Right atrium auricular region (tissue), 2 donors: ENCODE measurements around the gene CEPT1. TPM values are rescaled to one million over a fixed set of nuclear protein-coding genes. Genes with fewer than 3 reads are reported as not detected.

Source experiments
- DNase-seq: peaks from one replicate; pipeline ENCODE4 v3.0.0-alpha.2; 2019; ENCODE audit warnings: low spot score
- H3K27ac ChIP-seq, 2 donors: fragments of 200-600 bp; sonication (generic); 1 replicate in 1 of 2; 2 replicates in 1 of 2; pipeline ENCODE4 v1.5.1; 2016 to 2019
- H3K27me3 ChIP-seq, 2 donors: fragments of 200-600 bp; sonication (generic); one replicate each; pipeline versions ENCODE4 v1.5.1 to v1.6.0; 2017 to 2019
- H3K36me3 ChIP-seq: fragments of 200-600 bp; sonication (generic); one replicate; pipeline ENCODE4 v1.5.1; 2016
- H3K4me1 ChIP-seq, 2 donors: fragments of 200-600 bp; sonication (generic); one replicate each; pipeline versions ENCODE4 v1.5.1 to v1.6.0; 2017 to 2019
- H3K4me3 ChIP-seq, 2 donors: fragments of 200-600 bp; sonication (generic); 1 replicate in 1 of 2; 2 replicates in 1 of 2; pipeline ENCODE4 v1.5.1; 2017 to 2019; ENCODE audit warnings: mild to moderate bottlenecking in 1 of 2, moderate library complexity in 1 of 2
- H3K9me3 ChIP-seq, 2 donors: fragments of 200-600 bp; sonication (generic); one replicate each; pipeline ENCODE4 v1.5.1; 2019
- CTCF ChIP-seq, 2 donors: fragments of 200-600 bp; sonication (generic); IDR thresholded peaks; one replicate each; pipeline ENCODE4 v1.5.1; 2019; ENCODE audit warnings: antibody characterized with exemption in 2 of 2
- total RNA-seq, 2 donors: library from RNA; depleted of rRNA; stranded (reverse); fragments of >200 nt; gene quantifications; one replicate each; pipeline ENCODE4 v1.1.0, GENCODE V29; 2016

Gene CEPT1
- total RNA-seq, 2 donors from 2014 or later: 11.6 to 14.0 TPM

GRCh38 chr1:111220302-111220890 is 80.4 kb downstream of the CEPT1 start:
- no peaks in the 10 kb centered on the region for H3K9me3 ChIP-seq
- peaks cover 0 to 9% of the 10 kb centered on the region in 2 donors for H3K4me1 ChIP-seq
- no peak overlapping the region for H3K4me3 ChIP-seq
- no peak overlapping the region for H3K27ac ChIP-seq
- H3K27me3 ChIP-seq: no peaks in the 10 kb centered on the region
- no peaks in the 10 kb centered on the region for H3K36me3 ChIP-seq
- no peak for DNase-seq
- no peak for TF ChIP-seq CTCF (IDR thresholded peaks at IDR 0.05)

GRCh38 chr1:111221276-111221632 is 81.2 kb downstream of the CEPT1 start:
- Histone ChIP-seq H3K27ac (no peak overlapping the region), H3K9me3 (no peaks in the 10 kb centered on the region), H3K4me3 (no peak overlapping the region), H3K27me3 (no peaks in the 10 kb centered on the region), H3K4me1 (peaks cover 0 to 9% of the 10 kb centered on the region in 2 donors), H3K36me3 (no peaks in the 10 kb centered on the region)
- no peak for TF ChIP-seq CTCF (IDR thresholded peaks at IDR 0.05)
- DNase-seq: no peak

GRCh38 chr1:111221633-111222291 is 81.7 kb downstream of the CEPT1 start:
- peaks cover 0 to 9% of the 10 kb centered on the region in 2 donors for H3K4me1 ChIP-seq
- no peak overlapping the region for H3K4me3 ChIP-seq
- no peak overlapping the region for H3K27ac ChIP-seq
- no peaks in the 10 kb centered on the region for H3K9me3 ChIP-seq
- H3K36me3 ChIP-seq: no peaks in the 10 kb centered on the region
- H3K27me3 ChIP-seq: no peaks in the 10 kb centered on the region
- DNase-seq: no peak
- TF ChIP-seq CTCF (IDR thresholded peaks at IDR 0.05): no peak

GRCh38 chr1:111222308-111223125 is 82.5 kb downstream of the CEPT1 start:
- Histone ChIP-seq H3K36me3 (no peaks in the 10 kb centered on the region), H3K27me3 (no peaks in the 10 kb centered on the region), H3K4me1 (peaks cover 0 to 9% of the 10 kb centered on the region in 2 donors), H3K27ac (no peak overlapping the region), H3K4me3 (no peak overlapping the region), H3K9me3 (no peaks in the 10 kb centered on the region)
- TF ChIP-seq CTCF (IDR thresholded peaks at IDR 0.05): peak; percentile 90 to 93
- peak; percentile 76 for DNase-seq

GRCh38 chr1:111223126-111223685 is 83.2 kb downstream of the CEPT1 start:
- Histone ChIP-seq H3K9me3 (no peaks in the 10 kb centered on the region), H3K4me1 (peaks cover 0 to 13% of the 10 kb centered on the region in 2 donors), H3K4me3 (no peak overlapping the region), H3K27ac (no peak overlapping the region), H3K36me3 (no peaks in the 10 kb centered on the region), H3K27me3 (no peaks in the 10 kb centered on the region)
- DNase-seq: no peak
- TF ChIP-seq CTCF (IDR thresholded peaks at IDR 0.05): peak in 1 of 2 donors; percentile 0
